IPS-15b (cell line): ENCODE measurements around the gene HDAC11.

Source experiments
- H3K27me3 ChIP-seq: one replicate; pipeline ENCODE4 v1.6.1; 2013; ENCODE audit warnings: low read length; ENCODE audit not compliant: control insufficient read depth, insufficient read depth
- H3K36me3 ChIP-seq: one replicate; pipeline ENCODE4 v1.6.1; 2013; ENCODE audit warnings: low read length; ENCODE audit not compliant: control insufficient read depth, insufficient read depth
- H3K4me1 ChIP-seq: one replicate; pipeline ENCODE4 v1.6.1; 2013; ENCODE audit warnings: mild to moderate bottlenecking, low read length; ENCODE audit not compliant: control insufficient read depth, insufficient read depth
- H3K4me3 ChIP-seq: one replicate; pipeline ENCODE4 v1.5.1; 2013; ENCODE audit warnings: low read depth, low read length
- H3K9ac ChIP-seq: one replicate; pipeline ENCODE4 v1.6.1; 2013; ENCODE audit warnings: low read depth, mild to moderate bottlenecking, low read length
- H3K9me3 ChIP-seq: one replicate; pipeline ENCODE4 v1.6.1; 2013; ENCODE audit warnings: mild to moderate bottlenecking, low read length; ENCODE audit not compliant: control insufficient read depth, insufficient read depth

HDAC11 gene

GRCh38 chr3:13459605-13460340 lies 20.3 kb upstream of the HDAC11 start:
- Histone ChIP-seq H3K36me3 (no peaks in the 10 kb centered on the region), H3K4me3 (no peak overlapping the region), H3K9me3 (no peaks in the 10 kb centered on the region), H3K4me1 (peaks cover 2% of the 10 kb centered on the region), H3K9ac (no peak overlapping the region), H3K27me3 (peaks cover 13% of the 10 kb centered on the region)

DNA sequence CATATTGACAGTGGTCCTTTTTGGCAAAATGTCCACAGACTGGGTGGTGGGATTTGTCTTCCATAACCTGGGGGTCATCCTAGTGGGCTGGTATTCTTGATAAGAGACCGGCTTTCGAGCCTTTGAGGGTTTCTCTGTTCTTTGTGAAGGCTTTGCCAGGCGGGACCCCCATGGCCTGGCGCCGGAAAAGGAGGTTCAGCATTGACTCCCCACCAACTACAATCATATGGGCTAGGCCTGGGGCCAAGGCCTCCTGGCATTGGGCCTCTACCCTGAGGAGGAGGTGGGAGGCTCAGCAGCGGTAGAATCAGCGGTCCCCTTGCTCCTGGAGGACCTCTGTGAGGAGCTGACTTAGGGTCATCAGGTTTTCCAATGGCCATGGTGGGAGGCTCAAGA lies 19.8 kb upstream of the HDAC11 start:
- peaks cover 13% of the 10 kb centered on the region for H3K27me3 ChIP-seq
- no peak overlapping the region for H3K9ac ChIP-seq
- H3K4me1 ChIP-seq: peaks cover 2% of the 10 kb centered on the region
- no peaks in the 10 kb centered on the region for H3K9me3 ChIP-seq
- H3K36me3 ChIP-seq: no peaks in the 10 kb centered on the region
- H3K4me3 ChIP-seq: no peak overlapping the region

DNA sequence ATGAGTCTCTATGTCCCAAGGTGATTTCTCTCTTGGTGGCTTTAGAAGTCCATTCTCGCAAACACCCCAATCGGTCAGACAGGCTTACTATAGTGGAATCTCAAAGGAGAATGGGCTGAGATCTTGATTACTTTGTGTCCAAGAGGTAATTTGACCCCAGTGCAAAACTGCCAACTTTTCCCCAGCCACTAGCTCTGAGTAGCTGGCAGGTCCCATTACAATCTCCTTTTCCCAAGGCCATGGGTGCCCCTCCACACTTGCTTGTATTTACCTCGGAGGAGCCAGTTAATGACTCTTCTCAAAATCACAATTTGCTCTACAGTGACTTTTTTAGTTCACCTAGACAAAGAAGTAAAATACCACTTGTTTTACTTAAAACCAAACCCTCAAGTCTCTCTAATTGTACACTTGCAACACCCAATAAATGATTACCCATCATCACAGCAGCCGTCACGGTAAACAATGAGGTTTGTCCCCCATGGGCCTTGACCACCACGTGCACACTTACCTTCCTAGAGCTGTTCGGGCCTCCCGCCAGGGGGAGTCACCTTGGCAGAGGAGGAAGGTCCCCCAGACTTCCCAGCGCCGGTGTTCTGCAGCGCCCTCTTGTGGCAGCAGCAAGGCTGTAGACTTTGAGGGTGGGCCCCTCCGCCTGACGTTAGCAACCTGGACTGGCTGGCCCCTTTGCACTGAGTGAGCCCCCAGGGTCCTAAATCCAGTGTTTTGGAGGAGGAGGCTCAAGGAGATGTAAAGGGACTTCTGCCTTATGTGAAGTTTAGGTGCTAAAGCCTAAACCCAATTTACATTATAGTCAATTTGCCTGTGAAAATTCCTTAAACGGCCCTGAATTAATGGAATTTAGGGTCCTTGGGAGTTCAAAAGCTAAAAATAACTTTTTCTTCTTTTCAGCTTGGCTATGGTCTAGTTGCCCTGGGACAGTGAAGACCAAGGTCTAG lies 18.7 kb upstream of the HDAC11 start:
- Histone ChIP-seq H3K4me1 (peaks cover 2% of the 10 kb centered on the region), H3K27me3 (peaks cover 13% of the 10 kb centered on the region), H3K4me3 (no peak overlapping the region), H3K9ac (no peak overlapping the region), H3K9me3 (no peaks in the 10 kb centered on the region), H3K36me3 (no peaks in the 10 kb centered on the region)

- no peak overlapping the region for H3K4me3 ChIP-seq
- no peaks in the 10 kb centered on the region for H3K36me3 ChIP-seq
- H3K9me3 ChIP-seq: no peaks in the 10 kb centered on the region
- H3K9ac ChIP-seq: no peak overlapping the region
- peaks cover 2% of the 10 kb centered on the region for H3K4me1 ChIP-seq
- H3K27me3 ChIP-seq: peaks cover 13% of the 10 kb centered on the region
These were observed 17.9 kb upstream of the HDAC11 start for GRCh38 chr3:13462125-13462629.

GRCh38 chr3:13462822-13463221 lies 17.3 kb upstream of the HDAC11 start:
- Histone ChIP-seq H3K9me3 (no peaks in the 10 kb centered on the region), H3K9ac (no peak overlapping the region), H3K4me1 (peaks cover 2% of the 10 kb centered on the region), H3K36me3 (no peaks in the 10 kb centered on the region), H3K27me3 (peaks cover 13% of the 10 kb centered on the region), H3K4me3 (no peak overlapping the region)

DNA sequence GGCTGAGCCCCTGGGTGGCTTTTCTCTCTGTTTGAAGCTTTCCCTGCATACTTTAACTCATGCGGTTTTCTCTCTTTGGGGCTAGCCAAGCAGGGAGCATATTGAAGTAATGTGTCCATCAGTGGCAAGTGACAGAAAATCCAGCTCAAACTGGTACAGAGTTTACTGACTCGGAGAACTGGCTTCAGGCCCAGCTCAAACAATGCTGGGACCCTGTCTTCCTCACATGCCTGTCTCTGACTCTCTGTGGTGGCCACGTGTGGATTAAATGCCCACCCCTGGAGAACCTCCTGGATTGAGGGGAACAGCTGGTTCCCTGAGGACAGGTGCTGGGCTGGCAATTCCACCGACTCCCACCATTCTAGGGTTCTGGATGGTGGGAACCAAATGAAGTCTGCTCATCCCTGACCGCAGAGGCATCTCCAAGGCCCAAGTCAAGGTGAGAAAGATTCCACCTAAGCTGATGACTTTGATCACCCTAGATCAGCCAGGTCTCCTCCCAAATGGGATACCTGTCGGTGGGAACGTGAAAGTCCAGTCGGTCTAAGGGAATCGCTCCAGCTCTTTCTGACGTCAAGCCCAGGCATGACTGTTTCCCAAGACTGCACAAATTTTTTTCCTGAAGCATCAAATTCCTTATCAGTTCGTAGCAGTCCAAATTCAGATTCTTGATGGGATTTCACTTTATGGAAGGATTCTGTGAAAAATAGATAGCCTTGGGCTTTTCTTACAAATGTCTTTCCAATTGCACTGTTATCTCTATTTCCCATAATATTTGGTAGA lies 16.3 kb upstream of the HDAC11 start:
- peaks cover 13% of the 10 kb centered on the region for H3K27me3 ChIP-seq
- no peak overlapping the region for H3K4me3 ChIP-seq
- H3K4me1 ChIP-seq: peaks cover 2% of the 10 kb centered on the region
- H3K9ac ChIP-seq: no peak overlapping the region
- H3K36me3 ChIP-seq: no peaks in the 10 kb centered on the region
- no peaks in the 10 kb centered on the region for H3K9me3 ChIP-seq

GRCh38 chr3:13465236-13465873 lies 14.8 kb upstream of the HDAC11 start:
- H3K27me3 ChIP-seq: peaks cover 13% of the 10 kb centered on the region
- no peak overlapping the region for H3K4me3 ChIP-seq
- peaks cover 2% of the 10 kb centered on the region for H3K4me1 ChIP-seq
- H3K9ac ChIP-seq: no peak overlapping the region
- no peaks in the 10 kb centered on the region for H3K36me3 ChIP-seq
- H3K9me3 ChIP-seq: no peaks in the 10 kb centered on the region

GRCh38 chr3:13466781-13467180 lies 13.3 kb upstream of the HDAC11 start:
- H3K27me3 ChIP-seq: peaks cover 2% of the 10 kb centered on the region
- H3K9me3 ChIP-seq: no peaks in the 10 kb centered on the region
- no peaks in the 10 kb centered on the region for H3K36me3 ChIP-seq
- H3K4me3 ChIP-seq: no peak overlapping the region
- H3K9ac ChIP-seq: no peak overlapping the region
- H3K4me1 ChIP-seq: no peaks in the 10 kb centered on the region

DNA sequence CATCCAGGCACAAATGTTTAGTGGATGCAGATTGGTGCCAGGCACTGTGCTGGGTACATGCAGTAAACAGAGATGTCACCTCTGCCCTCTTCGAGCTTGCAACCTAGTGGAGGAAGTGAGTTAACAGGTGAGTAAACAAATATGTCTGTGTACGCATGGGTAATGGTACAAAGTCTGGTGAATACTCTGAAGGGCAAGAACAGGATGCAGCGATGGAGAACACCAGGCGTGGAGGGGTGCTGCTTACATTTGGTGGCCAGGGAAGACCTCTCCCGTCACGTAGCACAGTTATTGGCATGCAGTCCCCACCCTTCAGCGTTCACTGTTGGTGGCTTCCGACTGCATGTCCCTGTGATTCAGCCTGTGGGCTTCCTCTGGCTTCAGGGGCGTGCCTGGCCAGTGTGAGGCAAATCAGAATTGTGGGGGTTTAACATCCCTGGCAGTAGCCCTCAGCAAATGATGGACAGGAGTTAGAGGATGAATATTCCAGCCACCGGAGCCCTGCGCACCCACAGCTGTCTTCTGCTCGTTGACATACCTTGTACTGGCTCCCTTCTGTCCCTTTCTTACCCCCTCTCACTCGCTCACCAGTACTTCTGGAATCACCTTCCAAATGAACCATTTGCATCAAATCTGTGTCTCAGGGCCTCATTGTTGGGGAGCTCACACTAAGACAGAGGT lies 9.1 kb upstream of the HDAC11 start:
- Histone ChIP-seq H3K4me1 (no peaks in the 10 kb centered on the region), H3K27me3 (peaks cover 3% of the 10 kb centered on the region), H3K36me3 (no peaks in the 10 kb centered on the region), H3K4me3 (no peak overlapping the region), H3K9me3 (no peaks in the 10 kb centered on the region), H3K9ac (no peak overlapping the region)

DNA sequence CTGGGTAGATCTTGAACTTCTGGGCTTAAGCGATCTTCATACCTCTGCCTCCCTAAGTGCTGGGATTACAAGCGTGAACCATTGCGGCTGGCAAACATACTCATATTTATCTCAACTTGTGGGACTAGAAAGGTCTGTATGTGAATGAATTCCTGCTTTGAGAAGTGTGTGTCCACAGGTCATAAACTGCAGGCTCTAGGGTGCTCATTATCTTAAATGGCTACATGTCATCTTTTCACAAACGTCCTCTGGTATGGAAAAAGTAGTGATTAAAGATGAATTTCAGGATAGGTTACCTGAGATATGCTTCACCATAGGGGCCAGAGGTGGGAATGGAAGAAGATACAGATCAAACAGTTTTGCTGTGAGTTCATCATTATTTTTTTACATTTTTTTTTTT lies 7.8 kb upstream of the HDAC11 start:
- no peaks in the 10 kb centered on the region for H3K4me1 ChIP-seq
- no peaks in the 10 kb centered on the region for H3K9me3 ChIP-seq
- no peaks in the 10 kb centered on the region for H3K36me3 ChIP-seq
- no peak overlapping the region for H3K9ac ChIP-seq
- H3K27me3 ChIP-seq: peaks cover 3% of the 10 kb centered on the region
- no peak overlapping the region for H3K4me3 ChIP-seq
